ENCODE measurements around the gene FBXO31.

FBXO31 gene

DNA sequence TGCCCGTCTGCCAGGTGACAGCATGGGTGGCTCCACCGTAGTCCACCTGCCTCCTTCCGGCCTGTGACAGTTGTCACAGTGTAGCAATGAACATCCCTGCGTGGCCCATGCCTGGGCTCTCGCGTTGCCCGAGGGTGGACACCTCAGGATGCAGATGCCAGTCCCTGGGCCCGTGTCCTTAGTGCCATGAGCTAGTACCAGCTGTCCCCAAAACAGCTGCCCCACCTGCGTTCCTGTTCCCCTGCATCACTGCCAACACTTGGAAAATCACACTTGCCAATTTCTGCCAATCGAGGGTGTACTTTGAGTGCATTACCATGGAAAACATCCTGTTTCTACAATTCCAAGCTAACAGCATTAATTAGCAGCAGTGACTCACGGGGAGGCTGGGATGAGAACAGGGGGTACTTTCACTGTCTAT, 57.4 kb downstream of the FBXO31 start:
- DNase-seq (ENCODE audit: low spot score): no peak
- TF ChIP-seq, protein P1, sequence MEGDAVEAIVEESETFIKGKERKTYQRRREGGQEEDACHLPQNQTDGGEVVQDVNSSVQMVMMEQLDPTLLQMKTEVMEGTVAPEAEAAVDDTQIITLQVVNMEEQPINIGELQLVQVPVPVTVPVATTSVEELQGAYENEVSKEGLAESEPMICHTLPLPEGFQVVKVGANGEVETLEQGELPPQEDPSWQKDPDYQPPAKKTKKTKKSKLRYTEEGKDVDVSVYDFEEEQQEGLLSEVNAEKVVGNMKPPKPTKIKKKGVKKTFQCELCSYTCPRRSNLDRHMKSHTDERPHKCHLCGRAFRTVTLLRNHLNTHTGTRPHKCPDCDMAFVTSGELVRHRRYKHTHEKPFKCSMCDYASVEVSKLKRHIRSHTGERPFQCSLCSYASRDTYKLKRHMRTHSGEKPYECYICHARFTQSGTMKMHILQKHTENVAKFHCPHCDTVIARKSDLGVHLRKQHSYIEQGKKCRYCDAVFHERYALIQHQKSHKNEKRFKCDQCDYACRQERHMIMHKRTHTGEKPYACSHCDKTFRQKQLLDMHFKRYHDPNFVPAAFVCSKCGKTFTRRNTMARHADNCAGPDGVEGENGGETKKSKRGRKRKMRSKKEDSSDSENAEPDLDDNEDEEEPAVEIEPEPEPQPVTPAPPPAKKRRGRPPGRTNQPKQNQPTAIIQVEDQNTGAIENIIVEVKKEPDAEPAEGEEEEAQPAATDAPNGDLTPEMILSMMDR (IDR thresholded peaks at IDR 0.05; ENCODE audit: extremely low read depth, missing control alignments): no peak

DNA sequence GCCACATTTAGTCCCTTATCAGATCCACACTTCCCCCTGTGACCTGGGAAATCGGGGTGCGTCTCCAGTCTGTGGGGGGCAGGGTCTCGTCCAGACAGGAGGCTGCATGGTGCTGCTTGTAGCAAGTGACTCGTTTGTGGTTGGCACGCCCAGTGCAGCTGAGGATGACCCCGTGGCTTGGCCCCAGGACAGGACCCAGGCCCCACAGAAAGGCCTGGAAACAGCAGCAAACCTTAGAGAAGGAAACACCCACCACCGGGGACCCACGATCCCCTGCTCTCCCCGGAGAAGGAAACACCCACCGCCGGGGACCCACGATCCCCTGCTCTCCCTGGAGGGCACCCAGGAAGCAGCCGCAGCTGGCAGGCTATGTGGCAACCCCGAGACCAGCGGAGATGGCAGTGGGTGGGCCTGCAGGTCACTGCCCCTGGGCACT, 58.1 kb downstream of the FBXO31 start:
- TF ChIP-seq, protein P1 (IDR thresholded peaks at IDR 0.05; ENCODE audit: extremely low read depth, missing control alignments): no peak
- no peak for DNase-seq (ENCODE audit: low spot score)

DNA sequence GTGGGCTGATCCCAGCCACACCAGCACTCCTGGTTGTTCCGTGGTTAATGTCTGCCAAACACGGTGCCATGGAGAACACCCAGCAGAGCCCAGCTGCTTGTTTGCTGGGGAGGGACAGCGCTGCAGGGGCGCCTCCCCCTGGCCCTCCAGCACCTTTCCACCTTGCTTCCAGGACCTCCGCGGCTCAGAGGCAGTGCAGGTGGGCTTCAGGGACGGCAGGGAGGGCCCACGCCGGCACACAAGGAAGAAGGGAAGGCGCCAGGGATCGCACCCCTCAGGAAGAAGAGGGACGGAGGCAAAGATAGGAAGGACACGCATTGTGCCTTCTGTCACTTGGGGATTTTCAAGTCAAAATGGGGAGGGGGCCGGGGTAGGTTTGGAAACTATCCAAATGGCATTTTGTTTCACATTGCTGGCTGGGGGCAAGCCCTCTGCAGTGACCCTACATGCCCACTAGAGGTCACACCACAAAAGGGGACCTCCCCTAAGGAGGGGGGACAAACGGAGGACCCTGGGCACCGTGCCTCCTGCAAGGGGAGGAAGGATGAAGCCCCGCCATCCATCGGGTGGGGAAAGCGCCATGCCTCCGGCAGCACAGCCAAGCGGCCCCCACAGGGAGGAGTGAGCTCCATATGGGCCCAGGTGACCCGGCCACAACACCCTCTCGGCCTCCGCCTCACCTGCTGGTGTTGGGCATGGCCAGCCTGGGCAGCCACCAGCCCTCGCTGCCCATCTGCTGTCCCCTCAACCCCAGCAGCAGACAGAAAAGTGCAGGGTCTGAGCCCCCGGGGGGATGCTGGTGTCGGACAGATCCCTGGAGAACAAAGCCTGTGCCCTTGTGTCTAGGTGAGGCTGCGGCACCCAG, 58.9 kb downstream of the FBXO31 start:
- peak; percentile 84 for DNase-seq (ENCODE audit: low spot score)

DNA sequence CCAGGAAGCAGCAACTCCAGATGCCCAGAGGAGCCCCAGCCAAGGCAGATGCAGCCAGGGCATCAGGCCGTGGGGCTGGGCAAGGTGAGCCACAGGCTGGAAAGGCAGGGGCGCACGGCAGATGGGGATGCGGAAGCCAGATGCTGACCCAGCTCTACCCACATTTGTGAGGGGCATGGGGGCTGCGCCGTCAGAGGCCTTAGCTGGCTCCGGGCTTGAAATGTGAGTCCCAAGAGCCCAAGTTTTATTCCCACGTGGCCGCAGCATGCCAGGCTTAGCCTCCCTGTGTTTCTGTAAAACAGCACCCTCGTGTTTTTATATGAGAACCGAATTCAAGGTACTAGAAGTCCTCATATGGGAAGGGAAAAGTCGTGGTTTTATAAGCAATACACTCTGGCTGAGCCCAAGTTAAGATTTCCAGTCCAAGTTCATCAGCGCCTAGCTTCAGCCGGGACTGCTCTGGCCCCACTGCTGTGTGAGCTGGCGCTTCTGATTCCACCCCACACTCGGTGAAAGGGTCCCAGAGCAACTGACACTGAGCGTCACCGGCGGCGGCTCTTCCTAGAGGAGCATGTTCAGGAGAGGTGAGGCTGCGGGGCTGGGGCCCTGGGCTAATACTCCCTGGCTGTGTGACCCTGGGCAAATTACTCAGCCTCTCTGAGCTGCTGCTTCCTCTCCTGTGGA, 59.7 kb downstream of the FBXO31 start:
- DNase-seq (ENCODE audit: low spot score): no peak
- TF ChIP-seq, protein P1 (IDR thresholded peaks at IDR 0.05; ENCODE audit: extremely low read depth, missing control alignments): no peak

More for the DNA sequence above, 58.9 kb downstream of the FBXO31 start:
- TF ChIP-seq, protein P1 (IDR thresholded peaks at IDR 0.05; ENCODE audit: extremely low read depth, missing control alignments): peak; percentile 77

DNA sequence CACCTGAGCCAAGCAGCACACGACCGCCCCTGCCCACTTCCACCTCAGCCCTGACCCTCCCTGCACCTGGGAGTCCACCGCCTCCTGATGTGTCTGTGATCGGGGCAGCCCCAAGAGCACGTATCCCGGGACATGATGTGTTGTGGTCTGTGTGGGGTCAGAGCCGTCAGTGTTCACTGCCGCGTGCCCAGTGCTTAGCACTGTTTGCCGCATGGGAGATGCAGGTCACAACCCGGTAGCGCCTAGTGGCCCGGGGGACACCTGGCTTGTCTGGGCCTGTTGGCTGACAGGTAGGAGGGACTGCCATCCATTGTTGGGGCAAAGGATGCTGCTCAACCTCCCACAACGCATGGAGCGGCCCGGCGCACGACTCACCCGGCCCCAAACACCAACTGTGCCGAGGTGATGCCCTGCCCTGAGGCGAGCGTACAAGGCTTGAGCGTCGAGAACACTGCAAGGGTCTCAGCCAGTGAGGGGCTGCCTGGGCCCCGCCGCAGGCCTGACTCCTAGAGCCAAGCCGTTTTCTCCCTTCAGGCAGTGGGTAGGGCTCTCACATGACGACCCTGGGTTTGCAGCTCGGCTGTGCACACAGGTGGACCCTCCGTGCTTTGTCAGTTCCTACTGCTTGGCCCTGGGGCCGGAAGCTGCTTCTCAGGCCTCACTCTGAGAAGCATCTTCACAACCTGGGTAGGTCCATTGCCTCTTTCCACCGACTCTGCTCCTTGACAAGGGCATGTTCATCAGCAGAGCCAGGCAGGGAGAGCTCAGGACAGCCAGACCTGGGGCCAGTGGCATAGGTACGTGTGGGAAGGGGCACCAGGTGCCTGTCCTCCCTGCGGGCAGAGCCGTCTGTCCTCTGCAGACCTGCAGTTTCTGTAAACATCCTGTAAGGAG, 60.5 kb downstream of the FBXO31 start:
- TF ChIP-seq, protein P1 (IDR thresholded peaks at IDR 0.05; ENCODE audit: extremely low read depth, missing control alignments): no peak
- DNase-seq (ENCODE audit: low spot score): no peak

DNA sequence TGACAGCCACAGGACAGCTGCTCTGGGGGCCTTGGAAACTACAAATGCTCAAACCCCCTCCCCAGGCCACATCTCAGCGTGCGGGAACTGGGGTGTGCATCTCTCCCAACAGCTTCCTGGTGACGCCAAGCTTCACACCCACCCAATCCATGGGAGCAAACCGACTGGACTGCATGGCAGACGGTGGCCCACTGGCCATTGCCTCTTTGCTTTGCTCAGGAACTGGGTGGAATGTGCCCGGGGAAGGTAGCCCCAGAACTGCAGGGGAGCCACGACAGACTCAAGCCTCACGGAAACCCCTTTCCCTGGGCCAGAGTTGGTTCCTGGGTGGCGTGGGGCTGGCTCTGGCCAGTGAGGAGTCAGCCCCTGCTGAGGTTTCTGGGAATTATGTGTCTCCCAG, 61.2 kb downstream of the FBXO31 start:
- DNase-seq (ENCODE audit: low spot score): no peak
- TF ChIP-seq, protein P1 (IDR thresholded peaks at IDR 0.05; ENCODE audit: extremely low read depth, missing control alignments): no peak
